Right ventricle myocardium superior (tissue), 1 donor: ENCODE measurements around the gene FUT4. TPM values are rescaled to one million over a fixed set of nuclear protein-coding genes. Genes with fewer than 3 reads are reported as not detected.

Experiments
- ATAC-seq: fragments of 200-7000 bp; cut with Tn5 transposase; one replicate; pipeline ENCODE4 v1.9.1; 2020; ENCODE audit warnings: mild to moderate bottlenecking; ENCODE audit not compliant: poor library complexity
- DNase-seq: peaks from one replicate; pipeline ENCODE4 v3.0.0-alpha.2; 2020
- intact Hi-C: fragments of 100-400 bp; cut with DNase I; formaldehyde crosslinking; loops from one replicate; pipeline ENCODE4 v1.11.2; 2022
- total RNA-seq: library from RNA; stranded (reverse); fragmentation: NEBNext Ultra II Directional; extraction: Animal tissue kit (Norgen Biotek cat#: 25700); gene quantifications from one replicate; pipeline ENCODE4 v1.2.1, GENCODE V29; 2021
- donor health status: DM: no; HTN: yes; CAD: no; lungs with severe emphysema.

FUT4 gene
- total RNA-seq, 1 donor from 2014 or later, result 1.4 TPM

- intact Hi-C loops, result no loop called here
- DNase-seq (no peak), ATAC-seq (no peak)
These were observed 43.3 kb downstream of the FUT4 start for GRCh38 chr11:94586978-94587377.

GRCh38 chr11:94588366-94588942, 44.7 kb downstream of the FUT4 start:
- intact Hi-C loops, result no loop called here

GRCh38 chr11:94590352-94591041, 46.8 kb downstream of the FUT4 start:
- DNase-seq, result no peak
- intact Hi-C loops, result no loop called here
- ATAC-seq, result no peak

More at GRCh38 chr11:94588366-94588942, 44.7 kb downstream of the FUT4 start:
- ATAC-seq (no peak), DNase-seq (no peak)

- intact Hi-C loops, result no loop called here
- DNase-seq (no peak), ATAC-seq (no peak)
These were observed 49.3 kb downstream of the FUT4 start for GRCh38 chr11:94593030-94593429.

- ATAC-seq (no peak), DNase-seq (no peak)
- intact Hi-C loops, result no loop called here
These were observed 51.4 kb downstream of the FUT4 start for GRCh38 chr11:94595076-94595475.

GRCh38 chr11:94597896-94598295, 54.2 kb downstream of the FUT4 start:
- intact Hi-C loops, result no loop called here
- ATAC-seq, result no peak
- DNase-seq, result no peak

Other genes with a start within 250 kb of the FUT4 start
- not detected for gene IZUMO1R, start 239.3 kb upstream of the FUT4 start, total RNA-seq
- gene GPR83, start 142.5 kb upstream of the FUT4 start, total RNA-seq, result 0.27 TPM
- gene MRE11, start 50.1 kb upstream of the FUT4 start, total RNA-seq, result 6.4 TPM
- gene ANKRD49, start 49.9 kb upstream of the FUT4 start, total RNA-seq, result 4.6 TPM
- not detected for gene C11orf97, start 31.5 kb upstream of the FUT4 start, total RNA-seq
- 0.78 TPM for gene PIWIL4, start 23.4 kb downstream of the FUT4 start, total RNA-seq
- gene AMOTL1, start 224.4 kb downstream of the FUT4 start, total RNA-seq, result 45.5 TPM